Measurements from ENCODE around the gene SCAP. TPM values are rescaled to one million over a fixed set of nuclear protein-coding genes. Genes with fewer than 3 reads are reported as not detected.

Gene SCAP
- total and polyA plus RNA-seq, 2 of the 13 experiments (the other 11 are each of a cell fraction or from before 2014, with no cell fraction given): 40.4 to 53.3 TPM

DNA sequence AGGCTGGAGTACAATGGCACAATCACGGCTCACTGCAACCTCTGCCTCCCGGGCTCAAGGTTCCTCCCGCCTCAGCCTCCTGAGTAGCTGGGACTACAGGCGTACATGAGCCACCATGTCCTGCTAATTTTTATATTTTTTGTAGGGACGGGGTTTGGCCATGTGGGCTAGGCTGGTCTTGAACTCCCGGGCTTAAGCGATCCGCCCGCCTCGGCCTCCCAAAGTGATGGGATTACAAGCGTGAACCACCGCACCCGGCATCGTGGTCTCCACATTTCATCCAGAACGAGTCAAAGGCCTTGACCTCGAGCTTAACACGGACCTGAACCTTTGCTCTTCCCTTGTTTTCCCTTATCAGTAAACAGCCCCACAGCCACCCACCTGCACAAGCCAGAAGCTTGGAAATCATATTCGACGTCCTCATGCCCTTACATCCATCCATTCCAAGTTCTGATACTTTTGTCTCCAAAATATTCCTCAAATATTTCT lies 96.3 kb downstream of the SCAP start (continued):
- TF ChIP-seq ZBTB14 (CRISPR knock-in tag; IDR thresholded peaks at IDR 0.05): 0 out of 2 replicates have a peak, but pooled peaks have one; percentile 24
- peak; percentile 54; the same call in 1 of the 2 replicates for TF ChIP-seq ZNF629 (CRISPR knock-in tag; conservative IDR thresholded peaks at IDR 0.05)
- peak; percentile 61; the same call in 1 of the 2 replicates for TF ChIP-seq ZNF558 (CRISPR knock-in tag; IDR thresholded peaks at IDR 0.05; ENCODE audit: borderline replicate concordance)
- no peak; the same call in 1 of the 2 replicates for TF ChIP-seq ZSCAN29 (CRISPR knock-in tag; conservative IDR thresholded peaks at IDR 0.05)
- 0 out of 2 replicates have a peak, but pooled peaks have one; percentile 32 for TF ChIP-seq KDM4B (CRISPR knock-in tag; IDR thresholded peaks at IDR 0.05)
- TF ChIP-seq KDM3A (CRISPR knock-in tag; IDR thresholded peaks at IDR 0.05; ENCODE audit: low read depth): no peak; the same call in 1 of the 2 replicates
- TF ChIP-seq, protein P1, sequence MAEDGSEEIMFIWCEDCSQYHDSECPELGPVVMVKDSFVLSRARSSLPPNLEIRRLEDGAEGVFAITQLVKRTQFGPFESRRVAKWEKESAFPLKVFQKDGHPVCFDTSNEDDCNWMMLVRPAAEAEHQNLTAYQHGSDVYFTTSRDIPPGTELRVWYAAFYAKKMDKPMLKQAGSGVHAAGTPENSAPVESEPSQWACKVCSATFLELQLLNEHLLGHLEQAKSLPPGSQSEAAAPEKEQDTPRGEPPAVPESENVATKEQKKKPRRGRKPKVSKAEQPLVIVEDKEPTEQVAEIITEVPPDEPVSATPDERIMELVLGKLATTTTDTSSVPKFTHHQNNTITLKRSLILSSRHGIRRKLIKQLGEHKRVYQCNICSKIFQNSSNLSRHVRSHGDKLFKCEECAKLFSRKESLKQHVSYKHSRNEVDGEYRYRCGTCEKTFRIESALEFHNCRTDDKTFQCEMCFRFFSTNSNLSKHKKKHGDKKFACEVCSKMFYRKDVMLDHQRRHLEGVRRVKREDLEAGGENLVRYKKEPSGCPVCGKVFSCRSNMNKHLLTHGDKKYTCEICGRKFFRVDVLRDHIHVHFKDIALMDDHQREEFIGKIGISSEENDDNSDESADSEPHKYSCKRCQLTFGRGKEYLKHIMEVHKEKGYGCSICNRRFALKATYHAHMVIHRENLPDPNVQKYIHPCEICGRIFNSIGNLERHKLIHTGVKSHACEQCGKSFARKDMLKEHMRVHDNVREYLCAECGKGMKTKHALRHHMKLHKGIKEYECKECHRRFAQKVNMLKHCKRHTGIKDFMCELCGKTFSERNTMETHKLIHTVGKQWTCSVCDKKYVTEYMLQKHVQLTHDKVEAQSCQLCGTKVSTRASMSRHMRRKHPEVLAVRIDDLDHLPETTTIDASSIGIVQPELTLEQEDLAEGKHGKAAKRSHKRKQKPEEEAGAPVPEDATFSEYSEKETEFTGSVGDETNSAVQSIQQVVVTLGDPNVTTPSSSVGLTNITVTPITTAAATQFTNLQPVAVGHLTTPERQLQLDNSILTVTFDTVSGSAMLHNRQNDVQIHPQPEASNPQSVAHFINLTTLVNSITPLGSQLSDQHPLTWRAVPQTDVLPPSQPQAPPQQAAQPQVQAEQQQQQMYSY (CRISPR knock-in tag; IDR thresholded peaks at IDR 0.05): no peak
- no peak for TF ChIP-seq ZNF546 (CRISPR knock-in tag; conservative IDR thresholded peaks at IDR 0.05)
- peak; percentile 69 for TF ChIP-seq ZNF747 (CRISPR knock-in tag; IDR thresholded peaks at IDR 0.05; ENCODE audit: borderline replicate concordance)
- no peak; the same call in 1 of the 2 replicates for TF ChIP-seq TBX3 (IDR thresholded peaks at IDR 0.05; ENCODE audit: borderline replicate concordance)
- no peak for TF ChIP-seq ZBTB8A (CRISPR knock-in tag; IDR thresholded peaks at IDR 0.05; ENCODE audit: borderline replicate concordance, low read depth)
- no peak for TF ChIP-seq TOPORS (CRISPR knock-in tag; IDR thresholded peaks at IDR 0.05)
- TF ChIP-seq, protein P2, sequence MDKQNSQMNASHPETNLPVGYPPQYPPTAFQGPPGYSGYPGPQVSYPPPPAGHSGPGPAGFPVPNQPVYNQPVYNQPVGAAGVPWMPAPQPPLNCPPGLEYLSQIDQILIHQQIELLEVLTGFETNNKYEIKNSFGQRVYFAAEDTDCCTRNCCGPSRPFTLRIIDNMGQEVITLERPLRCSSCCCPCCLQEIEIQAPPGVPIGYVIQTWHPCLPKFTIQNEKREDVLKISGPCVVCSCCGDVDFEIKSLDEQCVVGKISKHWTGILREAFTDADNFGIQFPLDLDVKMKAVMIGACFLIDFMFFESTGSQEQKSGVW (CRISPR knock-in tag; IDR thresholded peaks at IDR 0.05; ENCODE audit: borderline replicate concordance): no peak
- no peak for TF ChIP-seq ZNF281 (CRISPR knock-in tag; IDR thresholded peaks at IDR 0.05; ENCODE audit: borderline replicate concordance)
- TF ChIP-seq, protein P3, sequence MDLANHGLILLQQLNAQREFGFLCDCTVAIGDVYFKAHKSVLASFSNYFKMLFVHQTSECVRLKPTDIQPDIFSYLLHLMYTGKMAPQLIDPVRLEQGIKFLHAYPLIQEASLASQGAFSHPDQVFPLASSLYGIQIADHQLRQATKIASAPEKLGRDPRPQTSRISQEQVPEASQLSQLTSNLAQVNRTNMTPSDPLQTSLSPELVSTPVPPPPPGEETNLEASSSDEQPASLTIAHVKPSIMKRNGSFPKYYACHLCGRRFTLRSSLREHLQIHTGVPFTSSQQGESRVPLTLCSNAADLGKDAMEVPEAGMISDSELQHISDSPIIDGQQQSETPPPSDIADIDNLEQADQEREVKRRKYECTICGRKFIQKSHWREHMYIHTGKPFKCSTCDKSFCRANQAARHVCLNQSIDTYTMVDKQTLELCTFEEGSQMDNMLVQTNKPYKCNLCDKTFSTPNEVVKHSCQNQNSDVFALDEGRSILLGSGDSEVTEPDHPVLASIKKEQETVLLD (CRISPR knock-in tag; IDR thresholded peaks at IDR 0.05; ENCODE audit: low read depth): peak; percentile 67; the same call in 1 of the 2 replicates
- peak; percentile 80 for TF ChIP-seq PPARG (CRISPR knock-in tag; conservative IDR thresholded peaks at IDR 0.05)
- TF ChIP-seq KAT7 (CRISPR knock-in tag; IDR thresholded peaks at IDR 0.05; ENCODE audit: borderline replicate concordance): no peak
- TF ChIP-seq TFE3 (CRISPR knock-in tag; IDR thresholded peaks at IDR 0.05): peak; percentile 77

Data from HepG2 (cell line).